PC-3 (cell line): Measurements from ENCODE around the gene VSIG1. TPM values are rescaled to one million over a fixed set of nuclear protein-coding genes. Genes with fewer than 3 reads are reported as not detected.

Experiments used
- ATAC-seq: fragments of 200-7000 bp; cut with Tn5 transposase; 2 replicates; pipeline ENCODE4 v1.9.1; 2020; ENCODE audit warnings: mild to moderate bottlenecking, moderate library complexity
- BruUV-seq: library from RNA; stranded (reverse); fragments of 400-500 nt; replicated peaks from 2 replicates; lab custom pipeline; 2021; lab: Mats Ljungman, UMichigan
- CTCF ChIA-PET: fragments of 300-600 bp; sonication (Branson Sonifier 250); formaldehyde crosslinking; loops from one replicate; lab custom pipeline; 2022; ENCODE audit warnings: antibody characterized with exemption; lab: Charles Lee
- POLR2A ChIA-PET: fragments of 300-600 bp; sonication (Branson Sonifier 250); formaldehyde crosslinking; loops from one replicate; lab custom pipeline; 2022; ENCODE audit warnings: antibody characterized with exemption; ENCODE audit not compliant: unreplicated experiment; lab: Charles Lee
- DNase-seq: peaks from one replicate; pipeline ENCODE4 v3.0.0-alpha.2; 2015
- H2AFZ ChIP-seq: fragments of 300-600 bp; sonication (generic); 2 replicates; pipeline ENCODE4 v1.6.0; 2016; ENCODE audit warnings: antibody characterized with exemption, low read length
- H3F3A ChIP-seq: fragments of 300-600 bp; sonication (generic); one replicate; pipeline ENCODE4 v1.6.0; 2017; ENCODE audit warnings: antibody characterized with exemption, low read length, control low read depth, mild to moderate bottlenecking; ENCODE audit not compliant: unreplicated experiment
- H3K27ac ChIP-seq: fragments of 300-600 bp; sonication (generic); 2 replicates; pipeline ENCODE4 v1.5.1; 2016; ENCODE audit warnings: mild to moderate bottlenecking, low read length
- H3K27me3 ChIP-seq: fragments of 300-600 bp; sonication (generic); 2 replicates; pipeline ENCODE4 v1.6.1; 2016; ENCODE audit warnings: low read length, mixed read lengths
- H3K36me3 ChIP-seq: fragments of 300-600 bp; sonication (generic); 2 replicates; pipeline ENCODE4 v1.6.1; 2016; ENCODE audit warnings: low read depth, mixed run types, low read length, mixed read lengths
- H3K4me1 ChIP-seq: fragments of 300-600 bp; sonication (generic); 2 replicates; pipeline ENCODE4 v1.5.1; 2016; ENCODE audit warnings: low read length; ENCODE audit not compliant: insufficient read depth
- H3K4me2 ChIP-seq: fragments of 300-600 bp; sonication (generic); 2 replicates; pipeline ENCODE4 v1.6.0; 2016; ENCODE audit warnings: low read length
- H3K4me3 ChIP-seq: fragments of 300-600 bp; sonication (generic); 2 replicates; pipeline ENCODE4 v1.5.1; 2016; ENCODE audit warnings: mild to moderate bottlenecking, low read length, mixed read lengths
- H3K79me2 ChIP-seq: fragments of 300-600 bp; sonication (generic); 2 replicates; pipeline ENCODE4 v1.6.1; 2017; ENCODE audit warnings: low read length, mixed read lengths
- H3K9ac ChIP-seq: fragments of 300-600 bp; sonication (generic); 2 replicates; pipeline ENCODE4 v1.6.0; 2016; ENCODE audit warnings: mild to moderate bottlenecking, low read length
- H3K9me2 ChIP-seq: fragments of 300-600 bp; sonication (generic); replicated peaks from 2 replicates; pipeline ENCODE4 v1.6.1; 2016; ENCODE audit warnings: mixed run types, low read length, mixed read lengths
- H3K9me3 ChIP-seq: fragments of 300-600 bp; sonication (generic); 2 replicates; pipeline ENCODE4 v1.6.1; 2016; ENCODE audit warnings: low read length, mixed read lengths
- H4K20me1 ChIP-seq: fragments of 300-600 bp; sonication (generic); 2 replicates; pipeline ENCODE4 v1.6.1; 2016; ENCODE audit warnings: low read length, mixed read lengths
- CTCF ChIP-seq: fragments of 300-600 bp; sonication (generic); conservative IDR thresholded peaks from 2 replicates; pipeline ENCODE4 v1.5.1; 2017; ENCODE audit warnings: antibody characterized with exemption, low read depth, mild to moderate bottlenecking, low read length
- EZH2 ChIP-seq: fragments of 300-600 bp; sonication (generic); IDR thresholded peaks from one replicate; pipeline ENCODE4 v1.6.1; 2017; ENCODE audit warnings: antibody characterized with exemption, mild to moderate bottlenecking, low read length; ENCODE audit not compliant: unreplicated experiment
- EZH2phosphoT487 ChIP-seq: fragments of 300-600 bp; sonication (generic); IDR thresholded peaks from 2 replicates; pipeline ENCODE4 v1.6.1; 2018; ENCODE audit warnings: mild to moderate bottlenecking, antibody characterized with exemption, low read length, borderline replicate concordance
- intact Hi-C: fragments of 100-400 bp; cut with micrococcal nuclease; formaldehyde crosslinking; loops from 2 replicates; pipeline ENCODE4 v1.9.0; 2023
- total RNA-seq: library from RNA; depleted of rRNA; stranded (reverse); fragments of >200 nt; gene quantifications from 2 replicates; pipeline ENCODE4 v1.2.3, GENCODE V29; 2014

The VSIG1 gene
- total RNA-seq, 1 experiment from 2014 or later: 0.84 TPM

GRCh38 chrX:108001218-108001814 is 43.5 kb upstream of the VSIG1 start:
- no peak overlapping the region for H3K9ac ChIP-seq
- no peaks in the 10 kb centered on the region for H3K9me2 ChIP-seq
- H3K4me2 ChIP-seq: peak overlapping the region; percentile 57; the same call in 1 of the 2 replicates
- intact Hi-C loops: no loop called here
- ATAC-seq: peak; percentile 92
- H4K20me1 ChIP-seq: no peaks in the 10 kb centered on the region
- no peaks in the 10 kb centered on the region for H3K9me3 ChIP-seq
- no peak for TF ChIP-seq EZH2
- TF ChIP-seq CTCF: peak; percentile 68
- TF ChIP-seq EZH2phosphoT487: no peak
- H3K79me2 ChIP-seq: no peaks in the 10 kb centered on the region
- H2AFZ ChIP-seq: peak overlapping the region; percentile 65
- H3K4me3 ChIP-seq: no peak overlapping the region
- H3K36me3 ChIP-seq: no peaks in the 10 kb centered on the region
- H3K4me1 ChIP-seq: peaks cover 6% of the 10 kb centered on the region
- peak; percentile 83 for DNase-seq
- H3K27me3 ChIP-seq: no peaks in the 10 kb centered on the region
- BruUV-seq: no TSS peak
- H3K27ac ChIP-seq: no peak overlapping the region
- POLR2A ChIA-PET: interaction anchor here (0.6 kb wide), 1 partner anchor 108 kb away, joined by 4 read pairs; no protein-coding TSS in a partner anchor
- no peaks in the 10 kb centered on the region for H3F3A ChIP-seq
- CTCF ChIA-PET: interaction anchor here (0.9 kb wide), 1 partner anchor 25 kb away, joined by 3 read pairs; no protein-coding TSS in a partner anchor

- Histone ChIP-seq H3K4me1 (peaks cover 46% of the 10 kb centered on the region), H3K9ac (no peak overlapping the region), H3K27me3 (no peaks in the 10 kb centered on the region), H3K9me3 (no peaks in the 10 kb centered on the region), H3K36me3 (no peaks in the 10 kb centered on the region), H3K4me2 (peak overlapping the region; percentile 33), H3K27ac (peak overlapping the region; percentile 47), H3K79me2 (no peaks in the 10 kb centered on the region), H4K20me1 (no peaks in the 10 kb centered on the region), H3K4me3 (no peak overlapping the region), H2AFZ (no peak overlapping the region), H3F3A (no peaks in the 10 kb centered on the region), H3K9me2 (no peaks in the 10 kb centered on the region)
- DNase-seq (peak; percentile 63), ATAC-seq (peak; percentile 85)
- TF ChIP-seq EZH2 (no peak), CTCF (no peak), EZH2phosphoT487 (no peak)
- no TSS peak for BruUV-seq
- ChIA-PET CTCF (no interaction called here), POLR2A (interaction anchor here (0.6 kb wide), 1 partner anchor 17 kb away, joined by 3 read pairs; no protein-coding TSS in a partner anchor)
- intact Hi-C loops: no loop called here
These were observed 26.0 kb upstream of the VSIG1 start for GRCh38 chrX:108018656-108019381.
